ENCODE measurements around the gene UPF1.
"Not testable (repeated sequence)": the region's sequence is repeated elsewhere in the genome, so short reads cannot be mapped to it uniquely, and the experiment has no call there.

Gene UPF1

DNA sequence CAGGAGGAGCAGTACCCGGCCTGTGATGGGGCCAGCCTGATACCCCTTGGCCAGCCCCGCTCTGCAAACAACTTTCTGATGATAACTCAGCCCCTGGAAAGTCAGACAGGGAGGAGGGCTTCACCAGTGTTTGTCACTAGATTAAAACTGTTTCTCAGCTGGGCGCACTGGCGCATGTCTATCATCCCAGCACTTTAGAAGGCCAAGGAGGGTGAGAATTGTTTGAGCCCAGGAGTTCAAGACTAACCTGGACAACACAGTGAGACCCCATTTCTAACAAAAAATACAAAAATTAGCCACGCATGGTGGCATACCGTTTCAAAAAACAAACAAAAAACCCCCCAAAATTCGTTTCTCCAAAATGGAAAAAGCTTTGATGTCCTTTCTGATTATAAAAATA lies 69.7 kb downstream of the UPF1 start:
- Histone ChIP-seq H3K9me2 (replicated peaks; ENCODE audit: insufficient read depth, low read length) (no peaks in the 10 kb centered on the region), H3K4me2 (ENCODE audit: low read depth, low read length) (no peak overlapping the region), H3K27ac (ENCODE audit: low read length) (no peak overlapping the region), H3K79me2 (ENCODE audit: low read length) (no peaks in the 10 kb centered on the region), H3F3A (ENCODE audit: insufficient read depth, low read length) (no peaks in the 10 kb centered on the region), H3K36me3 (replicated peaks; ENCODE audit: insufficient read depth, low read length) (no peaks in the 10 kb centered on the region), H3K4me3 (ENCODE audit: low read length) (no peak overlapping the region), H3K9me3 (replicated peaks; ENCODE audit: insufficient read depth, low read length) (no peaks in the 10 kb centered on the region), H2AFZ (ENCODE audit: low read length) (no peak overlapping the region), H3K27me3 (replicated peaks; ENCODE audit: insufficient read depth, low read length) (peaks cover 4% of the 10 kb centered on the region; the same call in 1 of the 2 replicates), H4K20me1 (ENCODE audit: insufficient read depth, low read length) (no peaks in the 10 kb centered on the region), H3K9ac (ENCODE audit: low read length) (no peak overlapping the region), H3K4me1 (ENCODE audit: low read length) (no peaks in the 10 kb centered on the region)
- TF ChIP-seq EZH2phosphoT487 (IDR thresholded peaks at IDR 0.05; ENCODE audit: low read length) = no peak
- no peak for DNase-seq

DNA sequence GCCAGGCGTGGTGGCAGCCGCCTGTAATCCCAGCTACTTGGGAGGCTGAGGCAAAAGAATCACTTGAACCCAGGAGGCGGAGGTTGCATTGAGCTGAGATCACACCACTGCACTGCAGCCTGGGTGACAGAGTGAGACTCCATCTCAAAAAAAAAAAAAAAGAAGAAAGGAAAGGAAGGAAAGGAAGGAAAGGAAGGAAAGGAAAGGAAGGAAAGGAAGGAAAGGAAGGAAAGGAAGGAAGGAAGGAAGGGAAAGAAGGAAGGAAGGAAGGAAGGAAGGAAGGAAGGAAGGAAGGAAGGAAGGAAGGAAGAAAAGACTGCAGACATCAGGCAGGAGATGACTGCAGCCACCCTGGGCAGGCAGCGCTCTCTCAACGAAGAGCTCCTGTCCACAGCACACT lies 70.8 kb downstream of the UPF1 start:
- H3K27ac ChIP-seq (ENCODE audit: low read length); H3K4me3 ChIP-seq (ENCODE audit: low read length); H3K9ac ChIP-seq (ENCODE audit: low read length); H2AFZ ChIP-seq (ENCODE audit: low read length); DNase-seq; H3K9me2 ChIP-seq (replicated peaks; ENCODE audit: insufficient read depth, low read length); H3K4me2 ChIP-seq (ENCODE audit: low read depth, low read length); H3K4me1 ChIP-seq (ENCODE audit: low read length); H3K79me2 ChIP-seq (ENCODE audit: low read length); H3K27me3 ChIP-seq (replicated peaks; ENCODE audit: insufficient read depth, low read length); H3K36me3 ChIP-seq (replicated peaks; ENCODE audit: insufficient read depth, low read length); H3F3A ChIP-seq (ENCODE audit: insufficient read depth, low read length); H4K20me1 ChIP-seq (ENCODE audit: insufficient read depth, low read length); H3K9me3 ChIP-seq (replicated peaks; ENCODE audit: insufficient read depth, low read length): not testable (repeated sequence)

DNA sequence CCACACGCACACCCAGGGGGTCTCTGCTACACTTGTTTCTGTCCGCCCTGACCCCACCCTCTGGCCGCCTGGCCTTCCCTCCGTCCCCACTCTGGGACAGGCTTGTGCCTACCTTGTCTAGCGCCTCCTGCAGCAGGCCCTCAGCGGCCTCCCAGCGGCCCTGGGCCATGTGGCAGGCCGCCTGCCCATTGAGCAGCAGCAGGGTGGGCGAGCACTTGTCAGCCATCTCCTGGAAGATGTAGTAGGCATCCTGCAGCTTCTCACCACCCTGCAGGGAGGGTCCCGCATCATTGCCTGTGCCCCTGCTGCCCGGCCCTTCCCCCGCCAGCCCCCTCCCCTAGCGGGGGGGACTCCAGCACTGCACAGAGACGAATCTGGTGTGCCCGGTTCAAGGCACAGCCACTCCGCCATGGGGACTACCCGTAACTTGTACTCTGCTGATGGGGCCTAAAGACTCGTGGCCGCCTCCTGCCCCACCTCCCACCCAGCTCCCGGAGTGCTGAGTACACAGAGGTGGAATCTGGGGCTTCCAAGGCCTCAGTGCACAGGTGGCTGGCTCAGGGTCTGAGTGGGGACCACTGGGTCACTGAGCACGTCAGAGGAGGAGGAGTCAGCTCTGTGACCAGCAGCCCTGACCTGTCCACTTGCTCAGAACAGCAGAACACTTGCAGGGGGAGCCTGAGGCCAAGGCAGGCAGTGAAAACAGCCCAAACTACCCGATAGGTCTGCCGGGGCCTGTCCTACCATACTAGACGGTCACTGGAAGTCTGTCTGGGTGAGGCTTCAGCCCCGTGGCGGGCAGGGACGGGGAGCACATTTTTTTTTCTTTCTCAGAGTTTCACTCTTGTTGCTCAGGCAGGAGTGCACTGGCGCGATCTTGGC lies 71.6 kb downstream of the UPF1 start:
- Histone ChIP-seq H3F3A (ENCODE audit: insufficient read depth, low read length) (no peaks in the 10 kb centered on the region), H3K9me3 (replicated peaks; ENCODE audit: insufficient read depth, low read length) (no peaks in the 10 kb centered on the region), H3K4me1 (ENCODE audit: low read length) (no peaks in the 10 kb centered on the region), H3K9me2 (replicated peaks; ENCODE audit: insufficient read depth, low read length) (no peaks in the 10 kb centered on the region), H3K27me3 (replicated peaks; ENCODE audit: insufficient read depth, low read length) (no peaks in the 10 kb centered on the region), H2AFZ (ENCODE audit: low read length) (no peak overlapping the region), H3K27ac (ENCODE audit: low read length) (no peak overlapping the region), H3K9ac (ENCODE audit: low read length) (no peak overlapping the region), H3K79me2 (ENCODE audit: low read length) (no peaks in the 10 kb centered on the region), H3K4me3 (ENCODE audit: low read length) (no peak overlapping the region), H3K36me3 (replicated peaks; ENCODE audit: insufficient read depth, low read length) (no peaks in the 10 kb centered on the region), H4K20me1 (ENCODE audit: insufficient read depth, low read length) (no peaks in the 10 kb centered on the region), H3K4me2 (ENCODE audit: low read depth, low read length) (no peak overlapping the region)
- DNase-seq = no peak
- TF ChIP-seq, protein P1, sequence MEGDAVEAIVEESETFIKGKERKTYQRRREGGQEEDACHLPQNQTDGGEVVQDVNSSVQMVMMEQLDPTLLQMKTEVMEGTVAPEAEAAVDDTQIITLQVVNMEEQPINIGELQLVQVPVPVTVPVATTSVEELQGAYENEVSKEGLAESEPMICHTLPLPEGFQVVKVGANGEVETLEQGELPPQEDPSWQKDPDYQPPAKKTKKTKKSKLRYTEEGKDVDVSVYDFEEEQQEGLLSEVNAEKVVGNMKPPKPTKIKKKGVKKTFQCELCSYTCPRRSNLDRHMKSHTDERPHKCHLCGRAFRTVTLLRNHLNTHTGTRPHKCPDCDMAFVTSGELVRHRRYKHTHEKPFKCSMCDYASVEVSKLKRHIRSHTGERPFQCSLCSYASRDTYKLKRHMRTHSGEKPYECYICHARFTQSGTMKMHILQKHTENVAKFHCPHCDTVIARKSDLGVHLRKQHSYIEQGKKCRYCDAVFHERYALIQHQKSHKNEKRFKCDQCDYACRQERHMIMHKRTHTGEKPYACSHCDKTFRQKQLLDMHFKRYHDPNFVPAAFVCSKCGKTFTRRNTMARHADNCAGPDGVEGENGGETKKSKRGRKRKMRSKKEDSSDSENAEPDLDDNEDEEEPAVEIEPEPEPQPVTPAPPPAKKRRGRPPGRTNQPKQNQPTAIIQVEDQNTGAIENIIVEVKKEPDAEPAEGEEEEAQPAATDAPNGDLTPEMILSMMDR (IDR thresholded peaks at IDR 0.05; ENCODE audit: low read length) = no peak
- TF ChIP-seq EZH2 (optimal IDR thresholded peaks at IDR 0.05; ENCODE audit: low read depth, low read length) (no peak), EZH2phosphoT487 (IDR thresholded peaks at IDR 0.05; ENCODE audit: low read length) (no peak)

DNA sequence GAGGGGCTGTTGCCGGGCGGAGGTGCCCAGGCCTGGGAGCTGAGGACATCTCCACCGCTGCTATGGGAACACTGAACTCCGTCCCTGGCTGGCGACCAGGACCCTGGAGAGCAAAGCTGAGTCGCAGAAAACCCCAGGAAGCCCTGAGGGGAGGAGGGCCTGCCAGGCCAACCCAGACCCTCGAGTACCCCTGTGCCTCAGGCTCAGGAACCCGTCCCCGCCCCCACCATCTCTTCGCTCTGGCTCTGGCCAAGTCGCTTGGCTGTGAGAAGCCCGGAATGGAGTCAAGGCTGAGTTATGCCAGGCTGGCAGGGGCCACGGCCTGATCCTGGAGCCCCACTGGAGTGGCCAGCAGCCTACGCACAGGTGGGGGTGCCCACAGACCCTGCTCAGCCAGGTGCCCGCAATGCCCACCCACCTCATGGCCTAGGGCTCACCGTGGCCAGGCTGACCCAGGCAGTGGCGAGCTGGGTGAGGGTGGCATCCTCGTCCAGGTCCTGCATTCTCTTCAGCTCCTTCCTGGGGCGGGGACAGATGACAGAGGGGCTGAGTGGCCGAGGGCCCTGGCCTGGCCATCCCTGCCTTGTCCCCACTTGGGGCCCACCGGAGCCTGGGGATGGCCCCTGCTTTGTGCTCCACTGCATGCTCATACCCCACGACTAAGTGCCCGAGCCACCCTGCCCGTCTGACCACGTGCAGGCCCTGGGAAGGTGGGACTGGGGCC lies 72.7 kb downstream of the UPF1 start:
- no peak overlapping the region for H3K4me3 ChIP-seq (ENCODE audit: low read length)
- H3K9ac ChIP-seq (ENCODE audit: low read length) = no peak overlapping the region
- H3K4me1 ChIP-seq (ENCODE audit: low read length) = no peaks in the 10 kb centered on the region
- TF ChIP-seq EZH2 (optimal IDR thresholded peaks at IDR 0.05; ENCODE audit: low read depth, low read length) = no peak
- TF ChIP-seq, protein P1 (IDR thresholded peaks at IDR 0.05; ENCODE audit: low read length) = no peak
- no peak for TF ChIP-seq EZH2phosphoT487 (IDR thresholded peaks at IDR 0.05; ENCODE audit: low read length)
- no peaks in the 10 kb centered on the region for H3K9me3 ChIP-seq (replicated peaks; ENCODE audit: insufficient read depth, low read length)
- no peaks in the 10 kb centered on the region for H3K9me2 ChIP-seq (replicated peaks; ENCODE audit: insufficient read depth, low read length)
- DNase-seq = no peak
- H3K27me3 ChIP-seq (replicated peaks; ENCODE audit: insufficient read depth, low read length) = no peaks in the 10 kb centered on the region
- no peaks in the 10 kb centered on the region for H3K36me3 ChIP-seq (replicated peaks; ENCODE audit: insufficient read depth, low read length)
- no peaks in the 10 kb centered on the region for H4K20me1 ChIP-seq (ENCODE audit: insufficient read depth, low read length)
- no peaks in the 10 kb centered on the region for H3F3A ChIP-seq (ENCODE audit: insufficient read depth, low read length)
- no peak overlapping the region for H2AFZ ChIP-seq (ENCODE audit: low read length)
- no peaks in the 10 kb centered on the region for H3K79me2 ChIP-seq (ENCODE audit: low read length)
- no peak overlapping the region for H3K4me2 ChIP-seq (ENCODE audit: low read depth, low read length)
- H3K27ac ChIP-seq (ENCODE audit: low read length) = no peak overlapping the region
